ENCODE results near the gene HTRA2.

HTRA2 gene

GRCh38 chr2:74550231-74550630 lies 20.5 kb downstream of the HTRA2 start:
- Histone ChIP-seq H2AFZ (ENCODE audit: low read length) (no peak overlapping the region), H3K36me3 (ENCODE audit: insufficient read depth, low read length) (no peaks in the 10 kb centered on the region), H3K4me2 (ENCODE audit: low read depth, low read length, poor library complexity, severe bottlenecking) (no peak overlapping the region), H3K4me1 (ENCODE audit: insufficient read depth, low read length, poor library complexity, severe bottlenecking) (peaks cover 18% of the 10 kb centered on the region), H3K4me3 (ENCODE audit: low read length, poor library complexity, severe bottlenecking) (no peak overlapping the region), H3K9me3 (ENCODE audit: insufficient read depth, low read depth, low read length) (no peaks in the 10 kb centered on the region), H4K20me1 (ENCODE audit: insufficient read depth, low read length, poor library complexity, severe bottlenecking) (peaks cover 3% of the 10 kb centered on the region), H3K79me2 (ENCODE audit: insufficient read depth, low read length) (peaks cover 13% of the 10 kb centered on the region), H3F3A (ENCODE audit: low read depth) (no peaks in the 10 kb centered on the region), H3K27me3 (ENCODE audit: insufficient read depth, low read length, poor library complexity, severe bottlenecking) (no peaks in the 10 kb centered on the region), H3K9ac (ENCODE audit: low read depth, low read length, poor library complexity, severe bottlenecking) (no peak overlapping the region), H3K9me2 (replicated peaks; ENCODE audit: low read depth, low read length) (no peaks in the 10 kb centered on the region)
- TF ChIP-seq CTCF (conservative IDR thresholded peaks at IDR 0.05; ENCODE audit: low read length), result no peak
- TF ChIP-seq EZH2phosphoT487 (IDR thresholded peaks at IDR 0.05; ENCODE audit: borderline replicate concordance), result no peak

- Histone ChIP-seq H3K4me1 (ENCODE audit: insufficient read depth, low read length, poor library complexity, severe bottlenecking) (peaks cover 31% of the 10 kb centered on the region), H3K27me3 (ENCODE audit: insufficient read depth, low read length, poor library complexity, severe bottlenecking) (no peaks in the 10 kb centered on the region), H3K79me2 (ENCODE audit: insufficient read depth, low read length) (peaks cover 26% of the 10 kb centered on the region), H2AFZ (ENCODE audit: low read length) (no peak overlapping the region), H3K9me3 (ENCODE audit: insufficient read depth, low read depth, low read length) (no peaks in the 10 kb centered on the region), H3K4me3 (ENCODE audit: low read length, poor library complexity, severe bottlenecking) (no peak overlapping the region), H3K36me3 (ENCODE audit: insufficient read depth, low read length) (no peaks in the 10 kb centered on the region), H3K4me2 (ENCODE audit: low read depth, low read length, poor library complexity, severe bottlenecking) (no peak overlapping the region), H4K20me1 (ENCODE audit: insufficient read depth, low read length, poor library complexity, severe bottlenecking) (peaks cover 9% of the 10 kb centered on the region), H3K9me2 (replicated peaks; ENCODE audit: low read depth, low read length) (no peaks in the 10 kb centered on the region), H3K9ac (ENCODE audit: low read depth, low read length, poor library complexity, severe bottlenecking) (no peak overlapping the region), H3F3A (ENCODE audit: low read depth) (no peaks in the 10 kb centered on the region)
- TF ChIP-seq EZH2phosphoT487 (IDR thresholded peaks at IDR 0.05; ENCODE audit: borderline replicate concordance) (no peak), CTCF (conservative IDR thresholded peaks at IDR 0.05; ENCODE audit: low read length) (no peak)
Measured at GRCh38 chr2:74551530-74551929, 21.8 kb downstream of the HTRA2 start.

GRCh38 chr2:74551942-74552913 lies 22.5 kb downstream of the HTRA2 start:
- no peak overlapping the region for H3K9ac ChIP-seq (ENCODE audit: low read depth, low read length, poor library complexity, severe bottlenecking)
- H3K9me2 ChIP-seq (replicated peaks; ENCODE audit: low read depth, low read length), result no peaks in the 10 kb centered on the region
- H4K20me1 ChIP-seq (ENCODE audit: insufficient read depth, low read length, poor library complexity, severe bottlenecking), result peaks cover 9% of the 10 kb centered on the region
- no peaks in the 10 kb centered on the region for H3K36me3 ChIP-seq (ENCODE audit: insufficient read depth, low read length)
- H3K4me3 ChIP-seq (ENCODE audit: low read length, poor library complexity, severe bottlenecking), result no peak overlapping the region
- H2AFZ ChIP-seq (ENCODE audit: low read length), result no peak overlapping the region
- no peaks in the 10 kb centered on the region for H3K9me3 ChIP-seq (ENCODE audit: insufficient read depth, low read depth, low read length)
- peaks cover 26% of the 10 kb centered on the region for H3K79me2 ChIP-seq (ENCODE audit: insufficient read depth, low read length)
- no peaks in the 10 kb centered on the region for H3K27me3 ChIP-seq (ENCODE audit: insufficient read depth, low read length, poor library complexity, severe bottlenecking)
- no peaks in the 10 kb centered on the region for H3F3A ChIP-seq (ENCODE audit: low read depth)
- H3K4me1 ChIP-seq (ENCODE audit: insufficient read depth, low read length, poor library complexity, severe bottlenecking), result peaks cover 37% of the 10 kb centered on the region
- no peak for TF ChIP-seq EZH2phosphoT487 (IDR thresholded peaks at IDR 0.05; ENCODE audit: borderline replicate concordance)
- no peak for TF ChIP-seq CTCF (conservative IDR thresholded peaks at IDR 0.05; ENCODE audit: low read length)
- no peak overlapping the region for H3K4me2 ChIP-seq (ENCODE audit: low read depth, low read length, poor library complexity, severe bottlenecking)

Measured in Loucy (cell line).